ENCODE measurements around the gene SCAANT1. TPM values are rescaled to one million over a fixed set of nuclear protein-coding genes. Genes with fewer than 3 reads are reported as not detected.

Gene SCAANT1
- total and polyA plus RNA-seq, 4 donors: not detected

- Histone ChIP-seq H3K27me3 (ENCODE audit: control insufficient read depth in 4 of 4, insufficient read depth in 4 of 4, low read length in 3 of 4) (no peaks in the 10 kb centered on the region), H3K4me3 (ENCODE audit: low read depth in 1 of 3, low read length in 3 of 3) (no peak overlapping the region), H3K36me3 (ENCODE audit: control insufficient read depth in 4 of 4, insufficient read depth in 3 of 4, low read depth in 1 of 4, low read length in 3 of 4) (peaks cover 0 to 7% (median 4%) of the 10 kb centered on the region in 4 donors), H3K27ac (ENCODE audit: low read depth in 1 of 2, low read length in 2 of 2) (no peak overlapping the region), H3K9ac (ENCODE audit: low read depth in 1 of 2, low read length in 2 of 2) (no peak overlapping the region), H3K4me1 (ENCODE audit: control insufficient read depth in 4 of 4, insufficient read depth in 4 of 4, low read length in 3 of 4) (no peaks in the 10 kb centered on the region), H3K9me3 (ENCODE audit: control insufficient read depth in 4 of 4, low read length in 3 of 4) (no peaks in the 10 kb centered on the region)
- DNase-seq (ENCODE audit: low spot score): no peak
- TF ChIP-seq HNF4A (conservative IDR thresholded peaks at IDR 0.05) (no peak), YY1 (IDR thresholded peaks at IDR 0.05) (no peak), CTCF (IDR thresholded peaks at IDR 0.05; ENCODE audit: low read depth, low read length, missing input control) (no peak), RAD21 (IDR thresholded peaks at IDR 0.05) (no peak), FOXA1 (IDR thresholded peaks at IDR 0.05) (no peak), EGR1 (IDR thresholded peaks at IDR 0.05; ENCODE audit: low read depth in 2 of 2) (no peak), JUND (IDR thresholded peaks at IDR 0.05) (no peak), MAX (IDR thresholded peaks at IDR 0.05) (no peak), HNF4G (IDR thresholded peaks at IDR 0.05) (no peak), FOXA2 (IDR thresholded peaks at IDR 0.05) (no peak), GABPA (IDR thresholded peaks at IDR 0.05 in 1 of 2, conservative IDR thresholded peaks at IDR 0.05 in 1 of 2) (no peak), SP1 (IDR thresholded peaks at IDR 0.05) (no peak), TAF1 (conservative IDR thresholded peaks at IDR 0.05) (no peak)
- WGBS: 82% methylated on average over 1 of the region's 1 CpG
These were observed 15.7 kb downstream of the SCAANT1 start for GRCh38 chr3:63896332-63897030.

- no peak overlapping the region for H3K27ac ChIP-seq (ENCODE audit: low read depth in 1 of 2, low read length in 2 of 2)
- no peak overlapping the region for H3K4me3 ChIP-seq (ENCODE audit: low read depth in 1 of 3, low read length in 3 of 3)
- H3K4me1 ChIP-seq (ENCODE audit: control insufficient read depth in 4 of 4, insufficient read depth in 4 of 4, low read length in 3 of 4): no peaks in the 10 kb centered on the region
- DNase-seq (ENCODE audit: low spot score): no peak
- H3K9me3 ChIP-seq (ENCODE audit: control insufficient read depth in 4 of 4, low read length in 3 of 4): no peaks in the 10 kb centered on the region
- WGBS: 82% methylated on average over 5 of the region's 5 CpGs
- no peak for TF ChIP-seq FOXA2 (IDR thresholded peaks at IDR 0.05)
- TF ChIP-seq RAD21 (IDR thresholded peaks at IDR 0.05): no peak
- TF ChIP-seq JUND (IDR thresholded peaks at IDR 0.05): no peak
- TF ChIP-seq CTCF (IDR thresholded peaks at IDR 0.05; ENCODE audit: low read depth, low read length, missing input control): no peak
- TF ChIP-seq NR2F2 (IDR thresholded peaks at IDR 0.05): no peak
- no peak for TF ChIP-seq REST (IDR thresholded peaks at IDR 0.05)
- no peak for TF ChIP-seq HNF4A (conservative IDR thresholded peaks at IDR 0.05)
- TF ChIP-seq HNF4G (IDR thresholded peaks at IDR 0.05): no peak
- TF ChIP-seq TAF1 (conservative IDR thresholded peaks at IDR 0.05): no peak
- TF ChIP-seq ZBTB33 (IDR thresholded peaks at IDR 0.05): no peak
- TF ChIP-seq YY1 (IDR thresholded peaks at IDR 0.05): no peak
- no peak for TF ChIP-seq SP1 (IDR thresholded peaks at IDR 0.05)
- TF ChIP-seq MAX (IDR thresholded peaks at IDR 0.05): no peak
- no peak for TF ChIP-seq ATF3 (IDR thresholded peaks at IDR 0.05)
- no peak for TF ChIP-seq FOXA1 (IDR thresholded peaks at IDR 0.05)
- H3K27me3 ChIP-seq (ENCODE audit: control insufficient read depth in 4 of 4, insufficient read depth in 4 of 4, low read length in 3 of 4): no peaks in the 10 kb centered on the region
- H3K9ac ChIP-seq (ENCODE audit: low read depth in 1 of 2, low read length in 2 of 2): no peak overlapping the region
- H3K36me3 ChIP-seq (ENCODE audit: control insufficient read depth in 4 of 4, insufficient read depth in 3 of 4, low read depth in 1 of 4, low read length in 3 of 4): peaks cover 0 to 6% (median 3%) of the 10 kb centered on the region in 4 donors
These were observed 16.6 kb downstream of the SCAANT1 start for GRCh38 chr3:63895422-63896189.

All from liver (tissue), 9 donors.